A673 (cell line): ENCODE results near the gene KDR. TPM values are rescaled to one million over a fixed set of nuclear protein-coding genes. Genes with fewer than 3 reads are reported as not detected.

Experiments used
- BruUV-seq: library from RNA; stranded (reverse); fragments of 400-500 nt; replicated peaks from 2 replicates; lab custom pipeline; 2021; lab: Mats Ljungman, UMichigan
- CTCF ChIA-PET: fragments of 300-600 bp; sonication (Branson Sonifier 250); formaldehyde crosslinking; loops from one replicate; lab custom pipeline; 2022; ENCODE audit warnings: antibody characterized with exemption; lab: Charles Lee
- POLR2A ChIA-PET: fragments of 300-600 bp; sonication (Branson Sonifier 250); formaldehyde crosslinking; loops from one replicate; lab custom pipeline; 2022; ENCODE audit warnings: antibody characterized with exemption; ENCODE audit not compliant: low non-redundant PET; lab: Charles Lee
- DNase-seq: peaks from one replicate; pipeline ENCODE4 v3.0.0-alpha.2; 2015; ENCODE audit warnings: low spot score
- H3K27ac ChIP-seq: fragments of 200-600 bp; sonication (generic); 2 replicates; pipeline ENCODE4 v1.5.1; 2016; ENCODE audit warnings: mixed run types, low read depth, mild to moderate bottlenecking, mixed read lengths, antibody characterized with exemption, low read length; ENCODE audit not compliant: poor library complexity, severe bottlenecking
- H3K27me3 ChIP-seq: fragments of 200-600 bp; sonication (generic); replicated peaks from 2 replicates; pipeline ENCODE4 v1.6.1; 2017; ENCODE audit warnings: mixed run types, low read depth, mild to moderate bottlenecking, mixed read lengths, antibody characterized with exemption, low read length; ENCODE audit not compliant: insufficient read depth, poor library complexity
- H3K36me3 ChIP-seq: fragments of 200-600 bp; sonication (generic); 2 replicates; pipeline ENCODE4 v1.6.1; 2016; ENCODE audit warnings: mixed run types, mild to moderate bottlenecking, mixed read lengths, antibody characterized with exemption, low read length; ENCODE audit not compliant: insufficient read depth, poor library complexity, severe bottlenecking
- H3K4me1 ChIP-seq: fragments of 200-600 bp; sonication (generic); 2 replicates; pipeline ENCODE4 v1.6.1; 2017; ENCODE audit warnings: mixed run types, mild to moderate bottlenecking, mixed read lengths, antibody characterized with exemption, low read length; ENCODE audit not compliant: insufficient read depth, poor library complexity, severe bottlenecking
- H3K4me3 ChIP-seq: fragments of 200-600 bp; sonication (generic); 2 replicates; pipeline ENCODE4 v1.5.1; 2016; ENCODE audit warnings: low read depth, mixed run types, mild to moderate bottlenecking, mixed read lengths, low read length; ENCODE audit not compliant: poor library complexity, severe bottlenecking
- H3K9me3 ChIP-seq: fragments of 200-600 bp; sonication (generic); 2 replicates; pipeline ENCODE4 v1.6.1; 2016; ENCODE audit warnings: mixed run types, low read depth, mild to moderate bottlenecking, mixed read lengths, antibody characterized with exemption, low read length; ENCODE audit not compliant: poor library complexity, severe bottlenecking
- EZH2 ChIP-seq: fragments of 200-600 bp; sonication (generic); IDR thresholded peaks from 2 replicates; pipeline ENCODE4 v1.6.1; 2017; ENCODE audit warnings: borderline replicate concordance, low read depth, mild to moderate bottlenecking, mixed read lengths, antibody characterized with exemption, low read length; ENCODE audit not compliant: poor library complexity, severe bottlenecking
- intact Hi-C: fragments of 100-400 bp; cut with micrococcal nuclease; formaldehyde crosslinking; loops from one replicate; pipeline ENCODE4 v1.10.0; 2022; ENCODE audit not compliant: unreplicated experiment
- total RNA-seq: library from RNA; stranded (reverse); gene quantifications from 2 replicates; pipeline ENCODE4 v1.2.3, GENCODE V29; 2021
- TF ChIP-seq, protein P1 (sequence below): fragments of 300-800, 200-600 bp; sonication (generic); conservative IDR thresholded peaks from 2 replicates; pipeline ENCODE4 v1.5.1; 2017; ENCODE audit warnings: low read depth, mild to moderate bottlenecking, antibody characterized with exemption, low read length, moderate library complexity, mixed read lengths

The KDR gene
- total RNA-seq, 1 experiment from 2014 or later = 0.47 TPM

DNA sequence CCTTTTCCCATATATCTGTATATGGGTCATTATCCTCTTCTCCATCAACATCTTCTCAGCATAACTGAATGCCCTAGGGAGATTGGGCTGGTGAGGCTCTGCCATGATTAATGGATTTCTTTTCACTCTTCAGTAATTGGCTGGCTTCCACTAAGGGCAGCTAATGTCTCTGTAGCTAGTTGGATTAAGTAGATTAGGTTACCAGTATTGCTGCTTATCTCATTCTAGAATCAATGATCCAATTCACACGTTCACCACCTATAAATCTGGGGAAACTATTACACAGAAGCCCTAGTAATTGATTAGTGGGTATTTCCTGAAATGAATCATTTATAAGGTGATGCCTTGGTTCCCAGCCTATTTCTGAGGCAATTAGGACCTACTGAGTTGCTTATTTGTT is 94.8 kb downstream of the KDR start:
- H3K27me3 ChIP-seq = peaks cover 17% of the 10 kb centered on the region
- peaks cover 16% of the 10 kb centered on the region for H3K4me1 ChIP-seq

GRCh38 chr4:55029821-55030503 is 95.4 kb downstream of the KDR start:
- Histone ChIP-seq H3K36me3 (no peaks in the 10 kb centered on the region), H3K4me1 (peaks cover 16% of the 10 kb centered on the region), H3K9me3 (no peaks in the 10 kb centered on the region), H3K4me3 (no peak overlapping the region), H3K27ac (no peak overlapping the region), H3K27me3 (peaks cover 17% of the 10 kb centered on the region)
- CTCF ChIA-PET = no interaction called here
- POLR2A ChIA-PET = no interaction called here
- no peak for DNase-seq
- TF ChIP-seq, protein P1, sequence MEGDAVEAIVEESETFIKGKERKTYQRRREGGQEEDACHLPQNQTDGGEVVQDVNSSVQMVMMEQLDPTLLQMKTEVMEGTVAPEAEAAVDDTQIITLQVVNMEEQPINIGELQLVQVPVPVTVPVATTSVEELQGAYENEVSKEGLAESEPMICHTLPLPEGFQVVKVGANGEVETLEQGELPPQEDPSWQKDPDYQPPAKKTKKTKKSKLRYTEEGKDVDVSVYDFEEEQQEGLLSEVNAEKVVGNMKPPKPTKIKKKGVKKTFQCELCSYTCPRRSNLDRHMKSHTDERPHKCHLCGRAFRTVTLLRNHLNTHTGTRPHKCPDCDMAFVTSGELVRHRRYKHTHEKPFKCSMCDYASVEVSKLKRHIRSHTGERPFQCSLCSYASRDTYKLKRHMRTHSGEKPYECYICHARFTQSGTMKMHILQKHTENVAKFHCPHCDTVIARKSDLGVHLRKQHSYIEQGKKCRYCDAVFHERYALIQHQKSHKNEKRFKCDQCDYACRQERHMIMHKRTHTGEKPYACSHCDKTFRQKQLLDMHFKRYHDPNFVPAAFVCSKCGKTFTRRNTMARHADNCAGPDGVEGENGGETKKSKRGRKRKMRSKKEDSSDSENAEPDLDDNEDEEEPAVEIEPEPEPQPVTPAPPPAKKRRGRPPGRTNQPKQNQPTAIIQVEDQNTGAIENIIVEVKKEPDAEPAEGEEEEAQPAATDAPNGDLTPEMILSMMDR = no peak
- TF ChIP-seq EZH2 = no peak
- intact Hi-C loops = loop anchor here (5.0 kb wide), 1 partner anchor 92 kb away; no protein-coding TSS in a partner anchor
- BruUV-seq = no TSS peak

More for the DNA sequence above, 94.8 kb downstream of the KDR start:
- Histone ChIP-seq H3K9me3 (no peaks in the 10 kb centered on the region), H3K36me3 (no peaks in the 10 kb centered on the region), H3K27ac (no peak overlapping the region), H3K4me3 (no peak overlapping the region)
- no peak for TF ChIP-seq EZH2
- BruUV-seq = no TSS peak
- CTCF ChIA-PET = no interaction called here
- POLR2A ChIA-PET = no interaction called here
- intact Hi-C loops = loop anchor here (5.0 kb wide), 1 partner anchor 92 kb away; no protein-coding TSS in a partner anchor
- DNase-seq = peak; percentile 89

DNA sequence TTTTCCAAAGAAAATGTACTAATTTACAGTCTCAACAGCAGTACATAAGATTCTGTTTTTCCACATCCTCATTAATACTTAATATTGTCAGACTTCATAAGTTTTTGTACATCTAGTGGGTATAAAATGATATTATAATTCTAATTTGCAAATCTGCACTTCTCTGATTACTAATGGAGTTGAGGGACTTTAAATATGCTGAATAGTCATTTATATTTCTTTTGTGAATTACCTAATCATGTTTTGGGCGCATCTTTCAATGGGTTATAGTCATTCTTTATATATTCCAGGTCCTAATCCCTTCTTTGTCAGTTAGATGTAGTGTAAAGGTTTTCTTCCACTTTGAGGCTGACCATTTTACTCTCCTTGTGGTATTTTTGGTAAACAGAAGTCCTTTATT is 96.1 kb downstream of the KDR start:
- Histone ChIP-seq H3K9me3 (no peaks in the 10 kb centered on the region), H3K36me3 (no peaks in the 10 kb centered on the region), H3K27me3 (peaks cover 16% of the 10 kb centered on the region), H3K4me3 (no peak overlapping the region), H3K27ac (no peak overlapping the region), H3K4me1 (peaks cover 16% of the 10 kb centered on the region)
- intact Hi-C loops = no loop called here
- ChIA-PET CTCF (no interaction called here), POLR2A (no interaction called here)
- no TSS peak for BruUV-seq
- no peak for TF ChIP-seq EZH2
- TF ChIP-seq, protein P1 = no peak
- DNase-seq = no peak

Other genes with a start within 250 kb of the KDR start
- 40.4 and 48.1 TPM in 2 replicates for gene SRD5A3, start 220.6 kb upstream of the KDR start, total RNA-seq